PC-9 (cell line): ENCODE measurements around the gene AAR2. TPM values are rescaled to one million over a fixed set of nuclear protein-coding genes. Genes with fewer than 3 reads are reported as not detected.

Experiments used
- BruUV-seq: library from RNA; stranded (reverse); fragments of 400-500 nt; replicated peaks from 2 replicates; lab custom pipeline; 2021; lab: Mats Ljungman, UMichigan
- CTCF ChIA-PET: fragments of 300-600 bp; sonication (Branson Sonifier 250); formaldehyde crosslinking; loops from one replicate; lab custom pipeline; 2022; ENCODE audit warnings: antibody characterized with exemption; lab: Charles Lee
- POLR2A ChIA-PET: fragments of 300-600 bp; sonication (Branson Sonifier 250); formaldehyde crosslinking; loops from one replicate; lab custom pipeline; 2022; ENCODE audit warnings: antibody characterized with exemption; ENCODE audit not compliant: unreplicated experiment; lab: Charles Lee
- DNase-seq, 2 experiments: peaks; one replicate each; pipeline versions ENCODE4 v3.0.0 to v3.0.0-alpha.2; 2015 to 2022; ENCODE audit warnings: mixed read lengths in 1 of 2
- H2AFZ ChIP-seq: fragments of 200-600 bp; sonication (generic); 2 replicates; pipeline ENCODE4 v1.8.1; 2017; ENCODE audit warnings: antibody characterized with exemption
- H3F3A ChIP-seq: fragments of 200-600 bp; sonication (generic); 2 replicates; pipeline ENCODE4 v1.8.1; 2017; ENCODE audit warnings: antibody characterized with exemption, mild to moderate bottlenecking, low read depth; ENCODE audit not compliant: insufficient read depth
- H3K27ac ChIP-seq: fragments of 200-600 bp; sonication (generic); 2 replicates; pipeline ENCODE4 v1.6.1; 2016; ENCODE audit warnings: mixed run types
- H3K27me3 ChIP-seq: fragments of 200-600 bp; sonication (generic); 2 replicates; pipeline ENCODE4 v1.6.1; 2016; ENCODE audit warnings: low read depth, mixed run types; ENCODE audit not compliant: insufficient read depth
- H3K36me3 ChIP-seq: fragments of 200-600 bp; sonication (generic); 2 replicates; pipeline ENCODE4 v1.6.1; 2016; ENCODE audit warnings: low read depth, mixed run types
- H3K4me1 ChIP-seq: fragments of 200-600 bp; sonication (generic); replicated peaks from 2 replicates; pipeline ENCODE4 v1.6.1; 2016; ENCODE audit warnings: mixed run types; ENCODE audit not compliant: insufficient read depth
- H3K4me2 ChIP-seq: fragments of 200-600 bp; sonication (generic); 2 replicates; pipeline ENCODE4 v1.6.1; 2017; ENCODE audit warnings: mixed run types
- H3K4me3 ChIP-seq: fragments of 200-600 bp; sonication (generic); 2 replicates; pipeline ENCODE4 v1.6.1; 2016; ENCODE audit warnings: mixed run types
- H3K79me2 ChIP-seq: fragments of 200-600 bp; sonication (generic); 2 replicates; pipeline ENCODE4 v1.6.1; 2017; ENCODE audit warnings: low read depth, mixed run types
- H3K9me2 ChIP-seq: fragments of 200-600 bp; sonication (generic); 2 replicates; pipeline ENCODE4 v1.8.1; 2017; ENCODE audit warnings: mild to moderate bottlenecking; ENCODE audit not compliant: insufficient read depth
- H3K9me3 ChIP-seq: fragments of 200-600 bp; sonication (generic); 2 replicates; pipeline ENCODE4 v1.8.1; 2016; ENCODE audit warnings: low read depth; ENCODE audit not compliant: insufficient read depth
- H4K20me1 ChIP-seq: fragments of 200-600 bp; sonication (generic); 2 replicates; pipeline ENCODE4 v1.8.1; 2017; ENCODE audit not compliant: insufficient read depth
- EZH2 ChIP-seq: fragments of 200-600 bp; sonication (generic); IDR thresholded peaks from 2 replicates; pipeline ENCODE4 v1.8.0; 2017; ENCODE audit warnings: antibody characterized with exemption, low read depth
- intact Hi-C: fragments of 100-400 bp; cut with micrococcal nuclease; formaldehyde crosslinking; loops from one replicate; pipeline ENCODE4 v1.10.0; 2022; ENCODE audit not compliant: unreplicated experiment
- total RNA-seq: library from RNA; stranded (reverse); gene quantifications from 2 replicates; pipeline ENCODE4 v1.2.3, GENCODE V29; 2021
- TF ChIP-seq, protein P1 (sequence below): fragments of 200-600 bp; sonication (generic); conservative IDR thresholded peaks from 2 replicates; pipeline ENCODE4 v1.6.1; 2017; ENCODE audit warnings: mixed run types, antibody characterized with exemption, mild to moderate bottlenecking, moderate library complexity

The AAR2 gene
- total RNA-seq, 1 experiment from 2014 or later, result 25.7 TPM

DNA sequence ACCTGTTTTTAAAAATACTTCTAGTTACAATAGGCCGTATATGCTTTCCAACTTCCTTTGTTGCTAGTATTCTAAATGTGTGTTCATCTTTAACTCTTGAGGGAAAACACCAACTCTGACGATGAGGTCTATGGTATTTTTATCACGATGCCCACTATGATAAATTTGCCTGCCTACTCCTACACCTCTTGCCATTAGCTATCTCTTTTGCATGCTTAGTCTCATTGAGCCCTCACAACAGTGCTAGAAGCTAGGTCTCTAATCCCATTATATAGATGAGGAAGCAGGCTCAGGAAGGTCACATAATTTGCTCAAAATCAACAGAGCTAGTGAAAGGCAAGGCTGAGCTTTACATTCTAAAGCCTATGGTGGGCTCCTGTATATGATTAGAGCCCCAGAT is 13.2 kb downstream of the AAR2 start:
- Histone ChIP-seq H4K20me1 (peaks cover 39% of the 10 kb centered on the region), H3K27me3 (no peaks in the 10 kb centered on the region), H3K4me2 (no peak overlapping the region), H2AFZ (no peak overlapping the region), H3K36me3 (peaks cover 47% of the 10 kb centered on the region), H3K79me2 (no peaks in the 10 kb centered on the region), H3K9me3 (no peaks in the 10 kb centered on the region), H3F3A (no peaks in the 10 kb centered on the region), H3K4me3 (no peak overlapping the region), H3K4me1 (no peaks in the 10 kb centered on the region), H3K9me2 (no peaks in the 10 kb centered on the region), H3K27ac (no peak overlapping the region)
- intact Hi-C loops, result no loop called here
- CTCF ChIA-PET, result interaction anchor here (0.6 to 0.7 kb wide), 3 partner anchors 44 to 93 kb away, joined by 5 to 17 read pairs (median 14); no protein-coding TSS in a partner anchor
- POLR2A ChIA-PET, result no interaction called here
- no TSS peak for BruUV-seq
- no peak for TF ChIP-seq EZH2
- TF ChIP-seq, protein P1, sequence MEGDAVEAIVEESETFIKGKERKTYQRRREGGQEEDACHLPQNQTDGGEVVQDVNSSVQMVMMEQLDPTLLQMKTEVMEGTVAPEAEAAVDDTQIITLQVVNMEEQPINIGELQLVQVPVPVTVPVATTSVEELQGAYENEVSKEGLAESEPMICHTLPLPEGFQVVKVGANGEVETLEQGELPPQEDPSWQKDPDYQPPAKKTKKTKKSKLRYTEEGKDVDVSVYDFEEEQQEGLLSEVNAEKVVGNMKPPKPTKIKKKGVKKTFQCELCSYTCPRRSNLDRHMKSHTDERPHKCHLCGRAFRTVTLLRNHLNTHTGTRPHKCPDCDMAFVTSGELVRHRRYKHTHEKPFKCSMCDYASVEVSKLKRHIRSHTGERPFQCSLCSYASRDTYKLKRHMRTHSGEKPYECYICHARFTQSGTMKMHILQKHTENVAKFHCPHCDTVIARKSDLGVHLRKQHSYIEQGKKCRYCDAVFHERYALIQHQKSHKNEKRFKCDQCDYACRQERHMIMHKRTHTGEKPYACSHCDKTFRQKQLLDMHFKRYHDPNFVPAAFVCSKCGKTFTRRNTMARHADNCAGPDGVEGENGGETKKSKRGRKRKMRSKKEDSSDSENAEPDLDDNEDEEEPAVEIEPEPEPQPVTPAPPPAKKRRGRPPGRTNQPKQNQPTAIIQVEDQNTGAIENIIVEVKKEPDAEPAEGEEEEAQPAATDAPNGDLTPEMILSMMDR, result no peak
- no peak for DNase-seq

DNA sequence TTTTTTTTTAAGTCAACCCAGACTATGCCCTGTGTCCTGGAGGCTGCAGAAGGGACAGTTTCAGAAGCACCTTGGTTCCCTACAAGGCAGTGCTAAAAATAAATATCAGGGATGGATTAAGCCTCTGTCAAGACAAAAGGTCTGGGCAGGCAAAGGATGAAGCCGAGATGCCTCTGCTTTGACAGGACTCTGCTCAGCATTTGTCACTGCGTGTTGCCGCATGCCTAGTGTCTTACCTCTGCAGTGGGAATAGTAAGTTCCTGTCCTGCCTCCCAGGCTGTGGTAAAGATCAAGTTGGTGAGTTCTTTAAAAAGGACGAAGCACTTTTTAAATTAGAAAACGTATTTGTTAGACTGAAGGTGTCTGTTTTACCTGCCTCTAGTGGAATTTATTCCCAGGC is 15.1 kb downstream of the AAR2 start:
- no peak for DNase-seq
- H3K4me2 ChIP-seq, result no peak overlapping the region
- H3K4me3 ChIP-seq, result no peak overlapping the region
- POLR2A ChIA-PET, result no interaction called here
- intact Hi-C loops, result no loop called here
- H3F3A ChIP-seq, result no peaks in the 10 kb centered on the region
- CTCF ChIA-PET, result no interaction called here
- H3K36me3 ChIP-seq, result peaks cover 40% of the 10 kb centered on the region
- no peaks in the 10 kb centered on the region for H3K9me2 ChIP-seq
- no peaks in the 10 kb centered on the region for H3K4me1 ChIP-seq
- H2AFZ ChIP-seq, result no peak overlapping the region
- H3K79me2 ChIP-seq, result no peaks in the 10 kb centered on the region
- H4K20me1 ChIP-seq, result peaks cover 38% of the 10 kb centered on the region
- TF ChIP-seq EZH2, result no peak
- TF ChIP-seq, protein P1, result no peak
- BruUV-seq, result no TSS peak
- H3K27ac ChIP-seq, result no peak overlapping the region
- H3K27me3 ChIP-seq, result no peaks in the 10 kb centered on the region
- H3K9me3 ChIP-seq, result no peaks in the 10 kb centered on the region

- intact Hi-C loops, result no loop called here
- Histone ChIP-seq H3K4me3 (no peak overlapping the region), H3K9me2 (no peaks in the 10 kb centered on the region), H3K9me3 (no peaks in the 10 kb centered on the region), H2AFZ (no peak overlapping the region), H3F3A (no peaks in the 10 kb centered on the region), H3K27me3 (no peaks in the 10 kb centered on the region), H4K20me1 (peaks cover 32% of the 10 kb centered on the region), H3K36me3 (peaks cover 31% of the 10 kb centered on the region; the same call in 1 of the 2 replicates), H3K4me2 (no peak overlapping the region), H3K27ac (no peak overlapping the region), H3K79me2 (no peaks in the 10 kb centered on the region), H3K4me1 (no peaks in the 10 kb centered on the region)
- BruUV-seq, result no TSS peak
- DNase-seq, result no peak
- ChIA-PET POLR2A (no interaction called here), CTCF (no interaction called here)
- TF ChIP-seq EZH2, result no peak
- TF ChIP-seq, protein P1, result no peak
These were observed 16.2 kb downstream of the AAR2 start for GRCh38 chr20:36252511-36252910.
